ENCODE results near the gene RAB27A.

Gene RAB27A

DNA sequence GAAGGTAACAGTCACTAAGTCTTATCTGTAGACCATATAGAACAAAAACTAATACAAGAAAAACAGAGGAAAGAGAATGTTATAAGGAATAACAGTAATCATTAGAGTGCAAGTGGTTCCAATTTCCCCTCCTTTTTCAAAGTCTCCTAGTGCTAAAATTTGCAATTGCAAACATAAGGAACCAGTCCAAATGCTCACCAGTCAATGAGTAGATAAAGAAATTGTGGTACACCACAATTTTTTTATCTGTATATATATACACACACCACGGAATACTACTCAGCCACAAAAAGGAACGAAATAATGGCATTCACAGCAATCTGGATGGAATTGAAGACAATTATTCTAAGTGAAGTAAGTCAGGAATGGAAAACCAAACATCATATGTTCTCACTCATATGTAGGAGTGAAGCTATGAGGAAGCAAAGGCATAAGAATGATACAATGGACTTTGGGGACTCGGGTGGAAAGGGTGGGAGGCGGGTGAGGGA is 54.0 kb downstream of the RAB27A start:
- no peaks in the 10 kb centered on the region for H3K9me3 Mint-ChIP-seq
- DNase-seq: no peak
- H3K27me3 Mint-ChIP-seq: no peaks in the 10 kb centered on the region
- H3K36me3 Mint-ChIP-seq: peaks cover 20 to 40% of the 10 kb centered on the region in 2 donors
- peaks cover 5 to 17% of the 10 kb centered on the region in 2 donors for H3K4me1 Mint-ChIP-seq
- H3K4me3 Mint-ChIP-seq: no peak overlapping the region
- no peak for ATAC-seq (replicated peaks)
- H3K27ac Mint-ChIP-seq: no peak overlapping the region

DNA sequence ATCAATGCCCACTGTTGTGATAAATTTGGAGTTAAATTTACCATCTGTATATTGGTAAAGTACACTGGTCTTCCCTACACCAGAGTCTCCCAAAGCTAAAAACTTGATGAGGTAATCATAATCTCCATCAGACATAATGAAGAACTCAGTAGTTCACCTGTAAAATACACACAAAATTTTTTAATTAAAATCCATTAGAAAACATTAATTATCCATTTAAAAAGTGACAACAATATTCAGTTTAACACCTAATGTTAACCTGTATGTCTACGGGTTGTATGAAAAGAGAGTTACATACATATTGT is 54.9 kb downstream of the RAB27A start:
- no peaks in the 10 kb centered on the region for H3K9me3 Mint-ChIP-seq
- no peaks in the 10 kb centered on the region for H3K27me3 Mint-ChIP-seq
- H3K4me3 Mint-ChIP-seq: no peak overlapping the region
- H3K36me3 Mint-ChIP-seq: peaks cover 25 to 41% of the 10 kb centered on the region in 2 donors
- ATAC-seq (replicated peaks) (no peak), DNase-seq (no peak)
- H3K27ac Mint-ChIP-seq: no peak overlapping the region
- H3K4me1 Mint-ChIP-seq: peaks cover 2 to 11% of the 10 kb centered on the region in 2 donors

GRCh38 chr15:55234104-55234799 is 55.4 kb downstream of the RAB27A start:
- Mint-ChIP-seq H3K4me3 (no peak overlapping the region), H3K4me1 (peaks cover 2 to 11% of the 10 kb centered on the region in 2 donors)

GRCh38 chr15:55231455-55231854 is 58.2 kb downstream of the RAB27A start:
- H3K36me3 Mint-ChIP-seq: peaks cover 18 to 35% of the 10 kb centered on the region in 2 donors
- H3K27ac Mint-ChIP-seq: no peak overlapping the region
- no peak for DNase-seq
- no peaks in the 10 kb centered on the region for H3K27me3 Mint-ChIP-seq
- no peak overlapping the region for H3K4me3 Mint-ChIP-seq
- H3K9me3 Mint-ChIP-seq: no peaks in the 10 kb centered on the region
- peaks cover 0 to 6% of the 10 kb centered on the region in 2 donors for H3K4me1 Mint-ChIP-seq
- ATAC-seq (replicated peaks): no peak

More at GRCh38 chr15:55234104-55234799, 55.4 kb downstream of the RAB27A start:
- Mint-ChIP-seq H3K27ac (no peak overlapping the region), H3K9me3 (no peaks in the 10 kb centered on the region), H3K27me3 (no peaks in the 10 kb centered on the region), H3K36me3 (peaks cover 25 to 42% of the 10 kb centered on the region in 2 donors)
- no peak for ATAC-seq (replicated peaks)
- no peak for DNase-seq

DNA sequence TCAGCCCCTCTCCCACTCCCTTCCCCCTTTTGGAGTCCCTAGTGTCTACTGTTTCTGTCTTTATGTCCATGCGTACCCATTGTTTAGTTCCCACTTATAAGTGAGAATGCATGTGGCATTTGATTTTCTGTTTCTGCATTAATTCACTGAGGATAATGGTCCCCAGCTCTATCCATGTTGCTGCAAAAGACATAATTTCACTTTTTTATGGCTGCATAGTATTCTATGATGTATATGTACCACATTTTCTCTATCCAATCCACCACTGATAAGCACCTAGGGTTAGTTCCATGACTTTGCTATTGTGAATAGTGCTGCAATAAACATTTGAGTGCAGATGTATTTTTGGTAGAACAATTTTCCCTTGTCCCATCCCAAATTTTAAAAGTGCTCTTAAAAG is 58.7 kb downstream of the RAB27A start:
- Mint-ChIP-seq H3K27me3 (no peaks in the 10 kb centered on the region), H3K4me1 (peaks cover 2 to 7% of the 10 kb centered on the region in 2 donors), H3K4me3 (no peak overlapping the region), H3K9me3 (no peaks in the 10 kb centered on the region), H3K27ac (no peak overlapping the region), H3K36me3 (peaks cover 22 to 38% of the 10 kb centered on the region in 2 donors)
- DNase-seq: no peak
- ATAC-seq (replicated peaks): no peak

GRCh38 chr15:55230051-55230670 is 59.5 kb downstream of the RAB27A start:
- ATAC-seq (replicated peaks) (no peak), DNase-seq (no peak)
- no peak overlapping the region for H3K4me3 Mint-ChIP-seq
- peaks cover 22 to 46% of the 10 kb centered on the region in 2 donors for H3K36me3 Mint-ChIP-seq
- H3K4me1 Mint-ChIP-seq: peaks cover 2 to 15% of the 10 kb centered on the region in 2 donors
- H3K27me3 Mint-ChIP-seq: no peaks in the 10 kb centered on the region
- no peaks in the 10 kb centered on the region for H3K9me3 Mint-ChIP-seq
- no peak overlapping the region for H3K27ac Mint-ChIP-seq

DNA sequence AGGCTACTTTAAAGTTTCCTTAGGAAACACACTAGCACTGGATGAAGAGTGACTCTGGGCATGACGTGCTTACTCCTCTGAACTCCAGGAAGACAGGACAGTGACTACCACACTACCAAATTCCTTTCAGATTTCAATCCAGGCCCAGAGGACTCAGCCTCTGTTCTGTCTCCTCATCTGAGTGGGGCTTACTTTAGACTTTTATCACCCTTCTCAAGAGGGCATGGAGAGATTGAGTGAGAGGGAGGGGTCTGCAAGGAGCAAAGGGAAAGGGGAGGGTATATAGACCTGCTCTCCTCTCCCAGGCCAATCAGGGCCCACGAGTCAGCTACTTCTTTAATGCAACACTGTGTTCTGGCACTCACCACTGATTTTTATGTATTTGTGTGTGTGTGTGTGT is 63.5 kb downstream of the RAB27A start:
- Mint-ChIP-seq H3K36me3 (peaks cover 16 to 39% of the 10 kb centered on the region in 2 donors), H3K27me3 (no peaks in the 10 kb centered on the region), H3K4me1 (peaks cover 32 to 49% of the 10 kb centered on the region in 2 donors), H3K9me3 (no peaks in the 10 kb centered on the region), H3K27ac (peak overlapping the region; percentile 42), H3K4me3 (no peak overlapping the region)
- ATAC-seq (replicated peaks): no peak
- no peak for DNase-seq

GRCh38 chr15:55224892-55225291 is 64.7 kb downstream of the RAB27A start:
- peaks cover 14 to 34% of the 10 kb centered on the region in 2 donors for H3K36me3 Mint-ChIP-seq
- peak overlapping the region; percentile 70 for H3K27ac Mint-ChIP-seq
- peaks cover 37 to 55% of the 10 kb centered on the region in 2 donors for H3K4me1 Mint-ChIP-seq
- H3K9me3 Mint-ChIP-seq: no peaks in the 10 kb centered on the region
- ATAC-seq (replicated peaks) (peak; percentile 41 to 54), DNase-seq (no peak)
- H3K27me3 Mint-ChIP-seq: no peaks in the 10 kb centered on the region
- no peak overlapping the region for H3K4me3 Mint-ChIP-seq

- H3K36me3 Mint-ChIP-seq: peaks cover 15 to 36% of the 10 kb centered on the region in 2 donors
- DNase-seq: no peak
These were observed 67.0 kb downstream of the RAB27A start for GRCh38 chr15:55222588-55222987.

GRCh38 chr15:55221090-55222011 is 68.3 kb downstream of the RAB27A start:
- H3K27me3 Mint-ChIP-seq: no peaks in the 10 kb centered on the region
- peaks cover 41 to 67% of the 10 kb centered on the region in 2 donors for H3K4me1 Mint-ChIP-seq
- peak overlapping the region; percentile 40 to 41 for H3K4me3 Mint-ChIP-seq
- no peaks in the 10 kb centered on the region for H3K9me3 Mint-ChIP-seq
- DNase-seq (peak; percentile 62), ATAC-seq (replicated peaks) (peak; percentile 73 to 79)
- peak overlapping the region; percentile 92 for H3K27ac Mint-ChIP-seq
- H3K36me3 Mint-ChIP-seq: peaks cover 15 to 36% of the 10 kb centered on the region in 2 donors

More at GRCh38 chr15:55222588-55222987, 67.0 kb downstream of the RAB27A start:
- H3K27ac Mint-ChIP-seq: peak overlapping the region; percentile 92
- peak; percentile 70 to 77 for ATAC-seq (replicated peaks)
- no peaks in the 10 kb centered on the region for H3K9me3 Mint-ChIP-seq
- peak overlapping the region; percentile 62 to 64 for H3K4me3 Mint-ChIP-seq
- H3K27me3 Mint-ChIP-seq: no peaks in the 10 kb centered on the region
- H3K4me1 Mint-ChIP-seq: peaks cover 41 to 67% of the 10 kb centered on the region in 2 donors

DNA sequence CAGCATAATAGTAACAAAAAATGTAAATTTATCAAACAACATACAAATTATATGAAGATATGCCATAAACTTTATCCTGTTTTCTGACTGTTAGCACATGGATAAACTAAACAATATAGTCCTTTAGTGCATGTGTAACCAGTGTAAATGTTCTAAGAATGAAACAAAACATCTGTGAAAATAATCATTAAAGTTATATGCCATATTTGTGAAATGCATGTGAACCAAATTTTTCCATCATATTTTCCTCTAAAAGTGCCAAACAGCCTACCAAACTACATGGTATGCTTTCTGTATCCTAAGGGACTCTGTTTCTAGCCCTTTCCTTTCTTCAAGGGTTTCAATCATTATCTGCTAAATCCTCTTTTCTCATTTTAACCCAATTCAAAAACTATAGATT is 69.0 kb downstream of the RAB27A start:
- Mint-ChIP-seq H3K27ac (peak overlapping the region; percentile 92), H3K4me3 (no peak overlapping the region), H3K4me1 (peaks cover 39 to 63% of the 10 kb centered on the region in 2 donors), H3K36me3 (peaks cover 11 to 29% of the 10 kb centered on the region in 2 donors), H3K27me3 (no peaks in the 10 kb centered on the region), H3K9me3 (no peaks in the 10 kb centered on the region)
- ATAC-seq (replicated peaks) (no peak), DNase-seq (no peak)

DNA sequence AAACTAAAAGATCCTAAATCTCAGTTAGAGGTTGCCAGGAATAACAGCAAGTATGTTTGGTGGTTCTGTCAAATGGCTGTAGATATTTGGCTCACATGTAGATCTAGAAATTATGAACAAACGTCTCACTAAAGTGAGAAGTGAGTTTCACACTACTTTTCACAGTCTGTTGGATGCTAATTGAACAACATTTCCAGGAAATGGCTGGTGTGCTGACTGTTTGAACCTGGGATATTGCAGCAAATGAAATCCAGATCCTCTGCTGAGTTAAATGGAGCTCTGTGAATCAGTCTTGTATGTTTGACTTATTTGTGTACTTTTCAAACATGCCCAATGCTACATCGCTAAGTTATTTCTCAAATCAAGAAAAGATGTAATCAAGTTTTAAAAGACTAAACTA is 71.6 kb downstream of the RAB27A start:
- no peaks in the 10 kb centered on the region for H3K9me3 Mint-ChIP-seq
- no peak overlapping the region for H3K27ac Mint-ChIP-seq
- H3K27me3 Mint-ChIP-seq: no peaks in the 10 kb centered on the region
- peaks cover 11 to 23% of the 10 kb centered on the region in 2 donors for H3K36me3 Mint-ChIP-seq
- H3K4me1 Mint-ChIP-seq: peaks cover 26 to 38% of the 10 kb centered on the region in 2 donors
- no peak overlapping the region for H3K4me3 Mint-ChIP-seq
- DNase-seq: no peak
- ATAC-seq (replicated peaks): no peak

GRCh38 chr15:55204464-55204863 is 85.1 kb downstream of the RAB27A start:
- no peaks in the 10 kb centered on the region for H3K4me1 Mint-ChIP-seq
- ATAC-seq (replicated peaks): no peak
- peaks cover 0 to under 1% of the 10 kb centered on the region in 2 donors for H3K9me3 Mint-ChIP-seq
- H3K36me3 Mint-ChIP-seq: peaks cover 10 to 21% of the 10 kb centered on the region in 2 donors
- H3K27me3 Mint-ChIP-seq: no peaks in the 10 kb centered on the region
- DNase-seq: no peak
- no peak overlapping the region for H3K4me3 Mint-ChIP-seq
- H3K27ac Mint-ChIP-seq: no peak overlapping the region

- H3K36me3 Mint-ChIP-seq: peaks cover 9 to 22% of the 10 kb centered on the region in 2 donors
- H3K4me1 Mint-ChIP-seq: no peaks in the 10 kb centered on the region
- no peak overlapping the region for H3K4me3 Mint-ChIP-seq
- DNase-seq (no peak), ATAC-seq (replicated peaks) (no peak)
- H3K9me3 Mint-ChIP-seq: peaks cover 1 to 5% of the 10 kb centered on the region in 2 donors
- no peaks in the 10 kb centered on the region for H3K27me3 Mint-ChIP-seq
- no peak overlapping the region for H3K27ac Mint-ChIP-seq
These were observed 87.4 kb downstream of the RAB27A start for GRCh38 chr15:55202206-55202605.

All from stimulated activated naive B cell treated with anti-CD40 and anti-IgM and Interleukin-4, amounts not matched to agents 10 μg/mL and 1 μg/mL and 100 μg/mL, for 72 hours (primary cell).